Measurements from ENCODE around the gene MRTFA. TPM values are rescaled to one million over a fixed set of nuclear protein-coding genes. Genes with fewer than 3 reads are reported as not detected.

Gene MRTFA
- total and polyA plus RNA-seq, 2 of the 13 experiments (the other 11 are each of a cell fraction or from before 2014, with no cell fraction given): 2.4 to 8.2 TPM

DNA sequence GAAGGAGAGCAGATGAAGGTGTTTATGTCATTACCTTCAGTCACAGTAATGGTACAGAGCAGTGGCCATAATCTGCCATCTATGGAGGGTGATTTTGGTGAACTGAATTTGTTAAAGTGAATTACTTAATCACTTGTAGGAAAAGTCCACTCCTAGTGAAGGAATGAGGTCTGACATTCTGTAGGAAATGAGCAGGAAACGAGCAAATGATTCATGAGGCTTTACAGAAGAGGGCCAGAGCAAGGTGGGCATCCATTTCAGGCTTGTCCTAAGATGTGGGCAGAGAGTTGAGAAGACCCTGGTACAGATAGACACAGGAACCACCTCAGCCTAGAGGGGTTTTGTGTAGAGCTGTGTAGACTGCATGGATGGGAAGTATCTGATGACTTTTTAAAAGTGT lies 272.1 kb downstream of the MRTFA start:
- Histone ChIP-seq H3K4me3 (replicated peaks in 1 of 3; ENCODE audit: insufficient read depth in 1 of 3, low read depth in 2 of 3, low read length in 3 of 3) (no peak overlapping the region), H3K4me1 (ENCODE audit: insufficient read depth, low read length) (no peaks in the 10 kb centered on the region), H3K27me3 (ENCODE audit: control insufficient read depth in 1 of 2, insufficient read depth in 2 of 2, low read length in 2 of 2) (no peaks in the 10 kb centered on the region), H3K36me3 (replicated peaks in 1 of 2; ENCODE audit: control insufficient read depth in 1 of 2, insufficient read depth in 2 of 2, low read length in 2 of 2) (peaks cover 43 to 86% of the 10 kb centered on the region in 2 experiments), H3K27ac (ENCODE audit: extremely low read length, insufficient read depth, low read length) (no peak overlapping the region), H3K4me2 (ENCODE audit: low read depth, low read length) (no peak overlapping the region), H3K9ac (ENCODE audit: insufficient read depth, low read depth, low read length) (no peak overlapping the region), H3K79me2 (ENCODE audit: insufficient read depth, low read length) (no peaks in the 10 kb centered on the region), H4K20me1 (ENCODE audit: insufficient read depth, low read length) (no peaks in the 10 kb centered on the region), H3K9me3 (ENCODE audit: low read length) (no peaks in the 10 kb centered on the region), H2AFZ (ENCODE audit: low read length) (no peak overlapping the region)
- no peak for FAIRE-seq
- CTCF ChIA-PET (ENCODE audit: low intra/inter-chr PET ratio, low total read pairs): no interaction called here
- 100% methylated on average over 1 of the region's 1 CpG for WGBS (ENCODE audit: low lambda C conversion rate)
- TF ChIP-seq, protein P1, sequence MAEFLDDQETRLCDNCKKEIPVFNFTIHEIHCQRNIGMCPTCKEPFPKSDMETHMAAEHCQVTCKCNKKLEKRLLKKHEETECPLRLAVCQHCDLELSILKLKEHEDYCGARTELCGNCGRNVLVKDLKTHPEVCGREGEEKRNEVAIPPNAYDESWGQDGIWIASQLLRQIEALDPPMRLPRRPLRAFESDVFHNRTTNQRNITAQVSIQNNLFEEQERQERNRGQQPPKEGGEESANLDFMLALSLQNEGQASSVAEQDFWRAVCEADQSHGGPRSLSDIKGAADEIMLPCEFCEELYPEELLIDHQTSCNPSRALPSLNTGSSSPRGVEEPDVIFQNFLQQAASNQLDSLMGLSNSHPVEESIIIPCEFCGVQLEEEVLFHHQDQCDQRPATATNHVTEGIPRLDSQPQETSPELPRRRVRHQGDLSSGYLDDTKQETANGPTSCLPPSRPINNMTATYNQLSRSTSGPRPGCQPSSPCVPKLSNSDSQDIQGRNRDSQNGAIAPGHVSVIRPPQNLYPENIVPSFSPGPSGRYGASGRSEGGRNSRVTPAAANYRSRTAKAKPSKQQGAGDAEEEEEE (CRISPR knock-in tag; IDR thresholded peaks at IDR 0.05; ENCODE audit: borderline replicate concordance): no peak
- BruUV-seq (replicated peaks): no TSS peak
- intact Hi-C loops (cut with micrococcal nuclease; ENCODE audit: unreplicated experiment): no loop called here
- POLR2A ChIA-PET: no interaction called here
- in situ Hi-C loops (cut with HindIII; ENCODE audit: extremely low pct_ligation_motif_present, low pct_unique_long_range_greater_than_20kb): no loop called here
- no peak for DNase-seq (ENCODE audit: low spot score)
- no peak for ATAC-seq

DNA sequence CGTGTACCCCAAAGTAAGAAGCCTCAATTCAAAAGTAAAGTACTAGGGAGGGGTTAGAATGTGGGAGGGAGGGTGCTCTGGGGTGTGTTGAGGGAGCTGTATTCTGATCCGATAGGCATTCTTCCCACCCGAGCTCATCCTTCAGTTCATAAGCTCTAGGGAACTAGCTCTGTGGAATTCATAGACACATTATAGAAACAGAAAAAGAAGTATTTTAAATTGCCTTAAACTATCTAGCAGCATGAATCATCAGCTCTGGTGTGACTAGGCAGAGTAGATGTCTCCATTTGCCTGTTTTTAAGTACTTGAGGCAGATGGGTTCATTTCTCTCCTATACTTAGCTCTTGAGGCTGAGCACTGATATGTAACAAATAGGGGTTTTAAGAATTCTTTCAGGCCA lies 273.5 kb downstream of the MRTFA start:
- Histone ChIP-seq H4K20me1 (ENCODE audit: insufficient read depth, low read length) (no peaks in the 10 kb centered on the region), H3K4me3 (replicated peaks in 1 of 3; ENCODE audit: insufficient read depth in 1 of 3, low read depth in 2 of 3, low read length in 3 of 3) (no peak overlapping the region), H3K9me3 (ENCODE audit: low read length) (no peaks in the 10 kb centered on the region), H3K36me3 (replicated peaks in 1 of 2; ENCODE audit: control insufficient read depth in 1 of 2, insufficient read depth in 2 of 2, low read length in 2 of 2) (peaks cover 49 to 95% of the 10 kb centered on the region in 2 experiments), H3K4me2 (ENCODE audit: low read depth, low read length) (no peak overlapping the region), H3K27ac (ENCODE audit: extremely low read length, insufficient read depth, low read length) (no peak overlapping the region), H3K9ac (ENCODE audit: insufficient read depth, low read depth, low read length) (no peak overlapping the region), H2AFZ (ENCODE audit: low read length) (no peak overlapping the region), H3K4me1 (ENCODE audit: insufficient read depth, low read length) (no peaks in the 10 kb centered on the region), H3K27me3 (ENCODE audit: control insufficient read depth in 1 of 2, insufficient read depth in 2 of 2, low read length in 2 of 2) (no peaks in the 10 kb centered on the region), H3K79me2 (ENCODE audit: insufficient read depth, low read length) (no peaks in the 10 kb centered on the region)
- ChIA-PET POLR2A (no interaction called here), CTCF (ENCODE audit: low intra/inter-chr PET ratio, low total read pairs) (no interaction called here)
- ATAC-seq (no peak), DNase-seq (ENCODE audit: low spot score) (no peak), FAIRE-seq (no peak)
- in situ Hi-C loops (cut with HindIII; ENCODE audit: extremely low pct_ligation_motif_present, low pct_unique_long_range_greater_than_20kb): no loop called here
- intact Hi-C loops (cut with micrococcal nuclease; ENCODE audit: unreplicated experiment): no loop called here
- BruUV-seq (replicated peaks): no TSS peak
- 100% methylated on average over 3 of the region's 3 CpGs for WGBS (ENCODE audit: low lambda C conversion rate)
- no peak for TF ChIP-seq KLF16 (CRISPR knock-in tag; IDR thresholded peaks at IDR 0.05)
- TF ChIP-seq, protein P2, sequence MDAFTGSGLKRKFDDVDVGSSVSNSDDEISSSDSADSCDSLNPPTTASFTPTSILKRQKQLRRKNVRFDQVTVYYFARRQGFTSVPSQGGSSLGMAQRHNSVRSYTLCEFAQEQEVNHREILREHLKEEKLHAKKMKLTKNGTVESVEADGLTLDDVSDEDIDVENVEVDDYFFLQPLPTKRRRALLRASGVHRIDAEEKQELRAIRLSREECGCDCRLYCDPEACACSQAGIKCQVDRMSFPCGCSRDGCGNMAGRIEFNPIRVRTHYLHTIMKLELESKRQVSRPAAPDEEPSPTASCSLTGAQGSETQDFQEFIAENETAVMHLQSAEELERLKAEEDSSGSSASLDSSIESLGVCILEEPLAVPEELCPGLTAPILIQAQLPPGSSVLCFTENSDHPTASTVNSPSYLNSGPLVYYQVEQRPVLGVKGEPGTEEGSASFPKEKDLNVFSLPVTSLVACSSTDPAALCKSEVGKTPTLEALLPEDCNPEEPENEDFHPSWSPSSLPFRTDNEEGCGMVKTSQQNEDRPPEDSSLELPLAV (CRISPR knock-in tag; conservative IDR thresholded peaks at IDR 0.05; ENCODE audit: low read depth): no peak
- TF ChIP-seq EHMT2 (IDR thresholded peaks at IDR 0.05; ENCODE audit: borderline replicate concordance, low read depth, low read length): no peak
- TF ChIP-seq, protein P3, sequence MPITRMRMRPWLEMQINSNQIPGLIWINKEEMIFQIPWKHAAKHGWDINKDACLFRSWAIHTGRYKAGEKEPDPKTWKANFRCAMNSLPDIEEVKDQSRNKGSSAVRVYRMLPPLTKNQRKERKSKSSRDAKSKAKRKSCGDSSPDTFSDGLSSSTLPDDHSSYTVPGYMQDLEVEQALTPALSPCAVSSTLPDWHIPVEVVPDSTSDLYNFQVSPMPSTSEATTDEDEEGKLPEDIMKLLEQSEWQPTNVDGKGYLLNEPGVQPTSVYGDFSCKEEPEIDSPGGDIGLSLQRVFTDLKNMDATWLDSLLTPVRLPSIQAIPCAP (CRISPR knock-in tag; IDR thresholded peaks at IDR 0.05; ENCODE audit: low read depth): no peak
- TF ChIP-seq, protein P4, sequence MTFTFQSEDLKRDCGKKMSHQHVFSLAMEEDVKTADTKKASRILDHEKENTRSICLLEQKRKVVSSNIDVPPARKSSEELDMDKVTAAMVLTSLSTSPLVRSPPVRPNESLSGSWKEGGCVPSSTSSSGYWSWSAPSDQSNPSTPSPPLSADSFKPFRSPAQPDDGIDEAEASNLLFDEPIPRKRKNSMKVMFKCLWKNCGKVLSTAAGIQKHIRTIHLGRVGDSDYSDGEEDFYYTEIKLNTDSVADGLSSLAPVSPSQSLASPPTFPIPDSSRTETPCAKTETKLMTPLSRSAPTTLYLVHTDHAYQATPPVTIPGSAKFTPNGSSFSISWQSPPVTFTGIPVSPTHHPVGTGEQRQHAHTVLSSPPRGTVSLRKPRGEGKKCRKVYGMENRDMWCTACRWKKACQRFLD (CRISPR knock-in tag; IDR thresholded peaks at IDR 0.05; ENCODE audit: borderline replicate concordance): no peak
- TF ChIP-seq, protein P5, sequence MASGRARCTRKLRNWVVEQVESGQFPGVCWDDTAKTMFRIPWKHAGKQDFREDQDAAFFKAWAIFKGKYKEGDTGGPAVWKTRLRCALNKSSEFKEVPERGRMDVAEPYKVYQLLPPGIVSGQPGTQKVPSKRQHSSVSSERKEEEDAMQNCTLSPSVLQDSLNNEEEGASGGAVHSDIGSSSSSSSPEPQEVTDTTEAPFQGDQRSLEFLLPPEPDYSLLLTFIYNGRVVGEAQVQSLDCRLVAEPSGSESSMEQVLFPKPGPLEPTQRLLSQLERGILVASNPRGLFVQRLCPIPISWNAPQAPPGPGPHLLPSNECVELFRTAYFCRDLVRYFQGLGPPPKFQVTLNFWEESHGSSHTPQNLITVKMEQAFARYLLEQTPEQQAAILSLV (CRISPR knock-in tag; IDR thresholded peaks at IDR 0.05; ENCODE audit: borderline replicate concordance): no peak
- TF ChIP-seq ESRRA (CRISPR knock-in tag; IDR thresholded peaks at IDR 0.05; ENCODE audit: low read depth): no peak

Data from HepG2 (cell line).